Measurements from ENCODE around the gene PI3. TPM values are rescaled to one million over a fixed set of nuclear protein-coding genes. Genes with fewer than 3 reads are reported as not detected.
A peak's percentile ranks its signal among the peaks of the same experiment; 100 is the strongest.

PI3 gene
- total and polyA plus RNA-seq, 9 of the 15 experiments (the other 6 are each of a cell fraction or from before 2014, with no cell fraction given): not detected

GRCh38 chr20:45206725-45207124, 32.0 kb downstream of the PI3 start, which contains the start of gene SEMG1:
Gene SEMG1 (plus strand): TSS chr20:45207033. CDS start chr20:45207054, 21 bp downstream.
- Histone ChIP-seq H3K9me3 (replicated peaks; ENCODE audit: control insufficient read depth, insufficient read depth, low read depth, low read length) (no peaks in the 10 kb centered on the region), H3K9me1 (ENCODE audit: control insufficient read depth, insufficient read depth, low read length) (no peaks in the 10 kb centered on the region), H3K4me3 (no peak within 1 kb of the TSS), H3K27me3 (ENCODE audit: control insufficient read depth in 2 of 2, insufficient read depth in 2 of 2, low read length in 2 of 2) (no peaks in the 10 kb centered on the region; a peak in 2 of 5 replicates), H3K4me2 (ENCODE audit: insufficient read depth, low read length) (no peak within 1 kb of the TSS), H3K27ac (ENCODE audit: extremely low read depth, low read depth, low read length) (no peak within 1 kb of the TSS), H3K4me1 (replicated peaks in 1 of 2; ENCODE audit: control insufficient read depth in 2 of 2, insufficient read depth in 2 of 2, low read length in 2 of 2) (no peaks in the 10 kb centered on the region), H3K36me3 (ENCODE audit: control insufficient read depth, insufficient read depth, low read length) (no peaks in the 10 kb centered on the region), H2AFZ (ENCODE audit: low read depth, low read length) (no peak within 1 kb of the TSS), H4K20me1 (replicated peaks; ENCODE audit: control insufficient read depth, insufficient read depth, low read length) (no peaks in the 10 kb centered on the region), H3K79me2 (ENCODE audit: control insufficient read depth, insufficient read depth, low read length) (no peaks in the 10 kb centered on the region), H3K9ac (ENCODE audit: insufficient read depth in 1 of 2, low read depth in 2 of 2, low read length in 2 of 2) (no peak within 1 kb of the TSS)
- ChIA-PET POLR2A (interaction anchor here (0.6 kb wide), 1 partner anchor 526 kb away, joined by 3 read pairs; no protein-coding TSS in a partner anchor), CTCF (ENCODE audit: low intra/inter-chr PET ratio) (no interaction called here)
- TF ChIP-seq TAF7 (tag; IDR thresholded peaks at IDR 0.05) (no peak), CBX2 (IDR thresholded peaks at IDR 0.05; ENCODE audit: insufficient read depth, low read length, poor library complexity, severe bottlenecking) (no peak), SP1 (CRISPR knock-in tag; IDR thresholded peaks at IDR 0.05) (no peak), JUNB (CRISPR knock-in tag; conservative IDR thresholded peaks at IDR 0.05) (no peak), SREBF1 (IDR thresholded peaks at IDR 0.05; ENCODE audit: borderline replicate concordance, low read depth, low read length) (no peak), ZNF766 (CRISPR knock-in tag; conservative IDR thresholded peaks at IDR 0.05) (no peak)
- TF ChIP-seq, protein P1, sequence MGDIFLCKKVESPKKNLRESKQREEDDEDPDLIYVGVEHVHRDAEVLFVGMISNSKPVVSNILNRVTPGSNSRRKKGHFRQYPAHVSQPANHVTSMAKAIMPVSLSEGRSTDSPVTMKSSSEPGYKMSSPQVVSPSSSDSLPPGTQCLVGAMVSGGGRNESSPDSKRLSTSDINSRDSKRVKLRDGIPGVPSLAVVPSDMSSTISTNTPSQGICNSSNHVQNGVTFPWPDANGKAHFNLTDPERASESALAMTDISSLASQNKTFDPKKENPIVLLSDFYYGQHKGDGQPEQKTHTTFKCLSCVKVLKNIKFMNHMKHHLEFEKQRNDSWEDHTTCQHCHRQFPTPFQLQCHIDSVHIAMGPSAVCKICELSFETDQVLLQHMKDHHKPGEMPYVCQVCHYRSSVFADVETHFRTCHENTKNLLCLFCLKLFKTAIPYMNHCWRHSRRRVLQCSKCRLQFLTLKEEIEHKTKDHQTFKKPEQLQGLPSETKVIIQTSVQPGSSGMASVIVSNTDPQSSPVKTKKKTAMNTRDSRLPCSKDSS (IDR thresholded peaks at IDR 0.05; ENCODE audit: low read depth, partially characterized antibody): no peak
- in situ Hi-C loops (cut with MboI) (no loop called here), intact Hi-C loops (cut with micrococcal nuclease) (no loop called here)
- DNase-seq (ENCODE audit: extremely low read depth in 1 of 4, low spot score in 3 of 4): no peak
- ATAC-seq: no peak
- 0% methylated on average over 1 of the region's 1 CpG for WGBS (ENCODE audit: insufficient coverage, low coverage, missing lambda C conversion rate)
- BruUV-seq (replicated peaks): no TSS peak
- FAIRE-seq: peak; percentile 35

Data from K562 (cell line).